HepG2 (cell line): ENCODE data around the gene IRF7. TPM values are rescaled to one million over a fixed set of nuclear protein-coding genes. Genes with fewer than 3 reads are reported as not detected.

Source experiments
- ATAC-seq: fragments of 200-7000 bp; cut with Tn5 transposase; 3 replicates; pipeline ENCODE4 v1.9.1; 2020; ENCODE audit warnings: mild to moderate bottlenecking, moderate library complexity
- BruUV-seq: library from RNA; stranded (reverse); fragments of 400-500 nt; replicated peaks from 2 replicates; lab custom pipeline; 2021; lab: Mats Ljungman, UMichigan
- CTCF ChIA-PET: fragments of 300-600 bp; formaldehyde crosslinking; extraction: SDS; loops from one replicate; lab custom pipeline; 2021; ENCODE audit warnings: low total read pairs, inconsistent platforms, low intra/inter-chr PET ratio; lab: Yijun Ruan, JAX
- POLR2A ChIA-PET: fragments of 350-600 bp; sonication (Branson Sonifier 250); formaldehyde crosslinking; loops from one replicate; lab custom pipeline; 2020; ENCODE audit warnings: antibody characterized with exemption, inconsistent platforms; lab: Yijun Ruan, JAX
- DNase-seq: peaks from one replicate; pipeline ENCODE4 v3.0.0-alpha.2; 2015; ENCODE audit warnings: low spot score
- FAIRE-seq: peaks from 3 replicates; lab custom pipeline; 2011; peaks lifted over from hg19 to GRCh38; lab: Jason Lieb, UNC
- H2AFZ ChIP-seq: one replicate; pipeline ENCODE4 v1.6.1; 2011; ENCODE audit warnings: low read length, inconsistent platforms
- H3K27ac ChIP-seq: fragments of 300-600 bp; 3 replicates; pipeline ENCODE4 v1.8.0; 2011; ENCODE audit warnings: mixed run types, mild to moderate bottlenecking, mixed read lengths, low read length, inconsistent platforms; ENCODE audit not compliant: insufficient read depth; ENCODE audit errors: extremely low read length
- H3K27me3 ChIP-seq, 2 experiments: fragments of 200-600 bp in 1 of 2; 2 replicates in 1 of 2; 3 replicates in 1 of 2; pipeline versions ENCODE4 v1.6.0 to v1.8.0; 2011; ENCODE audit warnings: low read length in 2 of 2, mild to moderate bottlenecking in 2 of 2, moderate library complexity in 2 of 2, inconsistent platforms in 1 of 2; ENCODE audit not compliant: insufficient read depth in 2 of 2, control insufficient read depth in 1 of 2
- H3K36me3 ChIP-seq, 2 experiments: fragments of 200-600 bp in 1 of 2; replicated peaks in 1 of 2; 2 replicates in 1 of 2; 3 replicates in 1 of 2; pipeline versions ENCODE4 v1.5.1 to v1.8.0; 2011; ENCODE audit warnings: low read length in 2 of 2, inconsistent platforms in 1 of 2; ENCODE audit not compliant: insufficient read depth in 2 of 2, control insufficient read depth in 1 of 2
- H3K4me1 ChIP-seq: 2 replicates; pipeline ENCODE4 v1.5.1; 2012; ENCODE audit warnings: low read length, inconsistent platforms; ENCODE audit not compliant: insufficient read depth
- H3K4me2 ChIP-seq: 2 replicates; pipeline ENCODE4 v1.6.0; 2011; ENCODE audit warnings: low read depth, low read length, inconsistent platforms
- H3K4me3 ChIP-seq, 3 experiments: fragments of 200-600 bp in 1 of 3; sonication (generic), shearing (Covaris generic) in 1 of 3; replicated peaks in 1 of 3; 2 replicates each; pipeline ENCODE4 v1.5.1; 2011 to 2016; ENCODE audit warnings: low read length in 3 of 3, inconsistent platforms in 2 of 3, low read depth in 2 of 3, mild to moderate bottlenecking in 2 of 3, control low read depth in 1 of 3, mixed read lengths in 1 of 3; ENCODE audit not compliant: insufficient read depth in 1 of 3
- H3K79me2 ChIP-seq: one replicate; pipeline ENCODE4 v1.6.1; 2011; ENCODE audit warnings: low read length, inconsistent platforms; ENCODE audit not compliant: insufficient read depth
- H3K9ac ChIP-seq: 2 replicates; pipeline ENCODE4 v1.6.0; 2011; ENCODE audit warnings: mild to moderate bottlenecking, low read depth, low read length, inconsistent platforms; ENCODE audit not compliant: insufficient read depth
- H3K9me3 ChIP-seq: 2 replicates; pipeline ENCODE4 v1.5.1; 2012; ENCODE audit warnings: mild to moderate bottlenecking, low read length
- H4K20me1 ChIP-seq: 2 replicates; pipeline ENCODE4 v1.6.0; 2011; ENCODE audit warnings: inconsistent platforms, mild to moderate bottlenecking, low read length, moderate library complexity; ENCODE audit not compliant: insufficient read depth
- AKAP8 ChIP-seq: sonication (generic); formaldehyde crosslinking; IDR thresholded peaks from 2 replicates; pipeline ENCODE4 v1.5.1; 2020; ENCODE audit warnings: mild to moderate bottlenecking, missing genetic modification reagents
- HOXA3 ChIP-seq: sonication (generic); formaldehyde crosslinking; IDR thresholded peaks from 2 replicates; pipeline ENCODE4 v1.5.0; 2020; ENCODE audit warnings: missing genetic modification reagents
- MXI1 ChIP-seq: IDR thresholded peaks from 3 replicates; pipeline ENCODE4 v1.6.1; 2012; ENCODE audit warnings: low read depth, low read length, inconsistent platforms, borderline replicate concordance
- NR2F6 ChIP-seq, 2 experiments: IDR thresholded peaks; 2 replicates each; pipeline ENCODE4 v1.6.1; 2016; ENCODE audit warnings: antibody characterized with exemption in 1 of 2, mild to moderate bottlenecking in 1 of 2
- POLR2G ChIP-seq: fragments of 200-400 bp; formaldehyde crosslinking; IDR thresholded peaks from 2 replicates; pipeline ENCODE4 v1.6.1; 2018; ENCODE audit warnings: mild to moderate bottlenecking, low read depth, low read length, moderate library complexity
- RFXANK ChIP-seq: IDR thresholded peaks from 2 replicates; pipeline ENCODE4 v1.6.1; 2016
- SP4 ChIP-seq: sonication (generic); formaldehyde crosslinking; IDR thresholded peaks from 2 replicates; pipeline ENCODE4 v1.8.1; 2023; ENCODE audit warnings: mild to moderate bottlenecking, missing genetic modification reagents
- ZC3H13 ChIP-seq: sonication (generic); formaldehyde crosslinking; IDR thresholded peaks from 2 replicates; pipeline ENCODE4 v1.8.1; 2023; ENCODE audit warnings: mild to moderate bottlenecking, missing genetic modification reagents, moderate library complexity
- ZNF136 ChIP-seq: sonication (generic); formaldehyde crosslinking; IDR thresholded peaks from 2 replicates; pipeline ENCODE4 v1.8.1; 2022; ENCODE audit warnings: low read depth, mild to moderate bottlenecking, moderate library complexity, missing genetic modification reagents
- ZNF274 ChIP-seq: sonication (generic); formaldehyde crosslinking; IDR thresholded peaks from 2 replicates; pipeline ENCODE4 v1.5.1; 2020; ENCODE audit warnings: mild to moderate bottlenecking, missing genetic modification reagents
- ZNF367 ChIP-seq: sonication (generic); formaldehyde crosslinking; IDR thresholded peaks from 2 replicates; pipeline ENCODE4 v1.4.0; 2020; ENCODE audit warnings: missing genetic modification reagents, borderline replicate concordance
- ZNF713 ChIP-seq: sonication (generic); formaldehyde crosslinking; IDR thresholded peaks from 2 replicates; pipeline ENCODE4 v1.4.0; 2020; ENCODE audit warnings: mild to moderate bottlenecking, missing genetic modification reagents
- ZNF724P ChIP-seq: sonication (generic); formaldehyde crosslinking; IDR thresholded peaks from 2 replicates; pipeline ENCODE4 v1.8.0; 2022; ENCODE audit warnings: missing genetic modification reagents, borderline replicate concordance
- WGBS: methylation state at CpG from one replicate; pipeline ENCODE4 v1.1.6; 2017; ENCODE audit warnings: low lambda C conversion rate; 5-methylcytosine and 5-hydroxymethylcytosine counted together
- in situ Hi-C: cut with HindIII; loops from 2 replicates; pipeline ENCODE4 v1.10.0; 2017; ENCODE audit warnings: low pct_unique_long_range_greater_than_20kb; ENCODE audit not compliant: extremely low pct_ligation_motif_present
- intact Hi-C: fragments of 100-400 bp; cut with micrococcal nuclease; formaldehyde crosslinking; loops from one replicate; pipeline ENCODE4 v1.10.0; 2022; ENCODE audit not compliant: unreplicated experiment
- polyA plus RNA-seq, 8 experiments: library from polyadenylated mRNA; depleted of rRNA in 3 of 8; stranded (reverse) in 7 of 8; unstranded in 1 of 8; fragments of >200 nt; fragmentation: Illumina TruSeq in 4 of 8; extraction: Trizol in 4 of 8; gene quantifications; 2 replicates each; pipeline versions ENCODE4 v1.2.1 to v1.2.3, GENCODE V29; 2011 to 2016; ENCODE audit warnings: low read depth in 4 of 8, missing spikeins in 1 of 8, mixed read lengths in 1 of 8; ENCODE audit not compliant: insufficient read depth in 1 of 8
- total RNA-seq, 5 experiments: library from RNA; depleted of rRNA; stranded (reverse); fragments of >200 nt; fragmentation: Illumina TruSeq; extraction: Trizol; gene quantifications; 2 replicates each; pipeline ENCODE4 v1.2.3, GENCODE V29; 2016; ENCODE audit warnings: low read depth in 1 of 5
- TF ChIP-seq, protein P1 (sequence below): IDR thresholded peaks from 2 replicates; pipeline ENCODE4 v1.6.1; 2016; ENCODE audit warnings: low read depth, missing genetic modification reagents, missing compliant biosample characterization
- TF ChIP-seq, protein P2 (sequence below): sonication (generic); formaldehyde crosslinking; IDR thresholded peaks from 2 replicates; pipeline ENCODE4 v1.5.1; 2020; ENCODE audit warnings: mild to moderate bottlenecking, missing genetic modification reagents, moderate library complexity

IRF7 gene
- total and polyA plus RNA-seq, 2 of the 13 experiments (the other 11 are each of a cell fraction or from before 2014, with no cell fraction given): not detected

DNA sequence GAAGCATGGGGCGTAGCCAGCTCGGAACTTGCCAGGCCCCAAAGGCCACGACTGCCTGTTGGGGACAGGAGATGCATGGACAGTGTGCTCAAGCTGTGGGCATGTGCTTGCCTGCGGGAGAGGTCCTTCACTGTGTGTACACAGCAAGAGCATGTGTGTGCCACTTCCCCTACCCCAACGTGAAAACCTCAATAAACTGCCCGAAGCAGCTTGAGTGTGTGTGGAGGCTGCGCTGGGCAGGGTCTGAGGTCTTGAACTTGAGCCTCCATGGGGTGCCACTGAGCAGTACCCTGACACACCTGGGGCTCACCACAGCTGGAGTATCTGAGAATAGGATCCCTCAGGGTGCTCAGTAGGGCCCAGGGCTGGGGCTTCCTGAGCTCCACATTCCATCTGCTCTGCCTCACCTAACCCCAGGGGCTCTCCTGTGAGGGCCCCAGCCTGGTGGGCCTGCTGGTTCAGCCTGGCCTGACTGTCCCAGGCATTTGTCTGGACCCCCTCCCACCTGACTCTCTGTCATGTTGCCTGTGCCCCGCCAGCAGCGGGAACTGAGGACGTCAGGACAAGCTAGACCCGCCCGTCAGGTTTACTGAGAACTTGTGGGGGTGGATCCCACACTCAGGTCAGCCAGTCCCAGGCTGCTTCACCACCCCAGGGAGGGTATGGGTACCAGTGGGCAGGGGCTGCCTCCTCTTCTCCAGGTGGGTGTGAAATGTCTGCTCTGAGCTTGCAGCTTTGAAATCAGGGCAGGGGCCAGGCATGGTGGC, 51.8 kb downstream of the IRF7 start:
- 98% methylated on average over 5 of the region's 12 CpGs for WGBS
- Histone ChIP-seq H2AFZ (no peak overlapping the region), H3K9ac (no peak overlapping the region), H3K79me2 (peaks cover 24% of the 10 kb centered on the region), H3K4me1 (peaks cover 65% of the 10 kb centered on the region), H3K4me2 (no peak overlapping the region), H3K36me3 (peaks cover 0 to 2% of the 10 kb centered on the region in 2 experiments; a peak in 3 of 5 replicates), H3K27ac (no peak overlapping the region), H3K9me3 (no peaks in the 10 kb centered on the region), H3K4me3 (no peak overlapping the region), H3K27me3 (no peaks in the 10 kb centered on the region; a peak in 1 of 5 replicates), H4K20me1 (peaks cover 25% of the 10 kb centered on the region; the same call in 1 of the 2 replicates)
- ATAC-seq: no peak
- BruUV-seq: no TSS peak
- no peak for FAIRE-seq
- CTCF ChIA-PET: no interaction called here
- in situ Hi-C loops (no loop called here), intact Hi-C loops (no loop called here)
- POLR2A ChIA-PET: interaction anchor here (1.2 kb wide), 1 partner anchor 12 kb away, joined by 4 read pairs; the partner anchor contains the start of gene PHRF1
- no peak for DNase-seq
- TF ChIP-seq POLR2G (peak; percentile 52), RFXANK (no peak), ZC3H13 (CRISPR knock-in tag) (peak; percentile 24; the same call in 1 of the 2 replicates), ZNF136 (no peak), ZNF367 (CRISPR knock-in tag) (no peak), SP4 (CRISPR knock-in tag) (0 out of 2 replicates have a peak, but pooled peaks have one; percentile 24), ZNF713 (CRISPR knock-in tag) (no peak), ZNF274 (CRISPR knock-in tag) (0 out of 2 replicates have a peak, but pooled peaks have one; percentile 23), HOXA3 (CRISPR knock-in tag) (no peak), MXI1 (no peak), NR2F6 (IDR thresholded peaks at IDR 0.05) (no peak), NR2F6 (CRISPR knock-in tag; IDR thresholded peaks at IDR 0.05) (no peak), AKAP8 (CRISPR knock-in tag) (peak; percentile 14; the same call in 1 of the 2 replicates), ZNF724P (CRISPR knock-in tag) (no peak)
- TF ChIP-seq, protein P1, sequence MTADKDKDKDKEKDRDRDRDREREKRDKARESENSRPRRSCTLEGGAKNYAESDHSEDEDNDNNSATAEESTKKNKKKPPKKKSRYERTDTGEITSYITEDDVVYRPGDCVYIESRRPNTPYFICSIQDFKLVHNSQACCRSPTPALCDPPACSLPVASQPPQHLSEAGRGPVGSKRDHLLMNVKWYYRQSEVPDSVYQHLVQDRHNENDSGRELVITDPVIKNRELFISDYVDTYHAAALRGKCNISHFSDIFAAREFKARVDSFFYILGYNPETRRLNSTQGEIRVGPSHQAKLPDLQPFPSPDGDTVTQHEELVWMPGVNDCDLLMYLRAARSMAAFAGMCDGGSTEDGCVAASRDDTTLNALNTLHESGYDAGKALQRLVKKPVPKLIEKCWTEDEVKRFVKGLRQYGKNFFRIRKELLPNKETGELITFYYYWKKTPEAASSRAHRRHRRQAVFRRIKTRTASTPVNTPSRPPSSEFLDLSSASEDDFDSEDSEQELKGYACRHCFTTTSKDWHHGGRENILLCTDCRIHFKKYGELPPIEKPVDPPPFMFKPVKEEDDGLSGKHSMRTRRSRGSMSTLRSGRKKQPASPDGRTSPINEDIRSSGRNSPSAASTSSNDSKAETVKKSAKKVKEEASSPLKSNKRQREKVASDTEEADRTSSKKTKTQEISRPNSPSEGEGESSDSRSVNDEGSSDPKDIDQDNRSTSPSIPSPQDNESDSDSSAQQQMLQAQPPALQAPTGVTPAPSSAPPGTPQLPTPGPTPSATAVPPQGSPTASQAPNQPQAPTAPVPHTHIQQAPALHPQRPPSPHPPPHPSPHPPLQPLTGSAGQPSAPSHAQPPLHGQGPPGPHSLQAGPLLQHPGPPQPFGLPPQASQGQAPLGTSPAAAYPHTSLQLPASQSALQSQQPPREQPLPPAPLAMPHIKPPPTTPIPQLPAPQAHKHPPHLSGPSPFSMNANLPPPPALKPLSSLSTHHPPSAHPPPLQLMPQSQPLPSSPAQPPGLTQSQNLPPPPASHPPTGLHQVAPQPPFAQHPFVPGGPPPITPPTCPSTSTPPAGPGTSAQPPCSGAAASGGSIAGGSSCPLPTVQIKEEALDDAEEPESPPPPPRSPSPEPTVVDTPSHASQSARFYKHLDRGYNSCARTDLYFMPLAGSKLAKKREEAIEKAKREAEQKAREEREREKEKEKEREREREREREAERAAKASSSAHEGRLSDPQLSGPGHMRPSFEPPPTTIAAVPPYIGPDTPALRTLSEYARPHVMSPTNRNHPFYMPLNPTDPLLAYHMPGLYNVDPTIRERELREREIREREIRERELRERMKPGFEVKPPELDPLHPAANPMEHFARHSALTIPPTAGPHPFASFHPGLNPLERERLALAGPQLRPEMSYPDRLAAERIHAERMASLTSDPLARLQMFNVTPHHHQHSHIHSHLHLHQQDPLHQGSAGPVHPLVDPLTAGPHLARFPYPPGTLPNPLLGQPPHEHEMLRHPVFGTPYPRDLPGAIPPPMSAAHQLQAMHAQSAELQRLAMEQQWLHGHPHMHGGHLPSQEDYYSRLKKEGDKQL (CRISPR knock-in tag): no peak
- TF ChIP-seq, protein P2, sequence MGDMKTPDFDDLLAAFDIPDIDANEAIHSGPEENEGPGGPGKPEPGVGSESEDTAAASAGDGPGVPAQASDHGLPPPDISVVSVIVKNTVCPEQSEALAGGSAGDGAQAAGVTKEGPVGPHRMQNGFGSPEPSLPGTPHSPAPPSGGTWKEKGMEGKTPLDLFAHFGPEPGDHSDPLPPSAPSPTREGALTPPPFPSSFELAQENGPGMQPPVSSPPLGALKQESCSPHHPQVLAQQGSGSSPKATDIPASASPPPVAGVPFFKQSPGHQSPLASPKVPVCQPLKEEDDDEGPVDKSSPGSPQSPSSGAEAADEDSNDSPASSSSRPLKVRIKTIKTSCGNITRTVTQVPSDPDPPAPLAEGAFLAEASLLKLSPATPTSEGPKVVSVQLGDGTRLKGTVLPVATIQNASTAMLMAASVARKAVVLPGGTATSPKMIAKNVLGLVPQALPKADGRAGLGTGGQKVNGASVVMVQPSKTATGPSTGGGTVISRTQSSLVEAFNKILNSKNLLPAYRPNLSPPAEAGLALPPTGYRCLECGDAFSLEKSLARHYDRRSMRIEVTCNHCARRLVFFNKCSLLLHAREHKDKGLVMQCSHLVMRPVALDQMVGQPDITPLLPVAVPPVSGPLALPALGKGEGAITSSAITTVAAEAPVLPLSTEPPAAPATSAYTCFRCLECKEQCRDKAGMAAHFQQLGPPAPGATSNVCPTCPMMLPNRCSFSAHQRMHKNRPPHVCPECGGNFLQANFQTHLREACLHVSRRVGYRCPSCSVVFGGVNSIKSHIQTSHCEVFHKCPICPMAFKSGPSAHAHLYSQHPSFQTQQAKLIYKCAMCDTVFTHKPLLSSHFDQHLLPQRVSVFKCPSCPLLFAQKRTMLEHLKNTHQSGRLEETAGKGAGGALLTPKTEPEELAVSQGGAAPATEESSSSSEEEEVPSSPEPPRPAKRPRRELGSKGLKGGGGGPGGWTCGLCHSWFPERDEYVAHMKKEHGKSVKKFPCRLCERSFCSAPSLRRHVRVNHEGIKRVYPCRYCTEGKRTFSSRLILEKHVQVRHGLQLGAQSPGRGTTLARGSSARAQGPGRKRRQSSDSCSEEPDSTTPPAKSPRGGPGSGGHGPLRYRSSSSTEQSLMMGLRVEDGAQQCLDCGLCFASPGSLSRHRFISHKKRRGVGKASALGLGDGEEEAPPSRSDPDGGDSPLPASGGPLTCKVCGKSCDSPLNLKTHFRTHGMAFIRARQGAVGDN (CRISPR knock-in tag): peak; percentile 46
